DOHH2 (cell line): ENCODE results near the gene DGKD.

Experiments
- H3F3A ChIP-seq: fragments of 200-600 bp; sonication (generic), shearing (Covaris generic); 2 replicates; pipeline ENCODE4 v1.6.0; 2016; ENCODE audit warnings: antibody characterized with exemption, mild to moderate bottlenecking; ENCODE audit not compliant: control insufficient read depth, insufficient read depth
- H3K27ac ChIP-seq: fragments of 200-600 bp; sonication (generic); 2 replicates; pipeline ENCODE4 v1.5.1; 2014; ENCODE audit warnings: low read depth, mild to moderate bottlenecking, low read length, moderate library complexity
- H3K27me3 ChIP-seq: fragments of 200-600 bp; sonication (generic); 2 replicates; pipeline ENCODE4 v1.6.1; 2014; ENCODE audit warnings: mild to moderate bottlenecking, low read length, mixed read lengths; ENCODE audit not compliant: control insufficient read depth
- H3K36me3 ChIP-seq: fragments of 200-600 bp; sonication (generic); 2 replicates; pipeline ENCODE4 v1.6.1; 2014; ENCODE audit warnings: mild to moderate bottlenecking, low read length, moderate library complexity, mixed read lengths; ENCODE audit not compliant: control insufficient read depth
- H3K4me1 ChIP-seq: fragments of 200-600 bp; sonication (generic); 2 replicates; pipeline ENCODE4 v1.6.1; 2014; ENCODE audit warnings: mild to moderate bottlenecking, low read length, mixed read lengths; ENCODE audit not compliant: control insufficient read depth
- H3K4me2 ChIP-seq: fragments of 200-600 bp; sonication (generic); 2 replicates; pipeline ENCODE4 v1.6.0; 2014; ENCODE audit warnings: mild to moderate bottlenecking, low read length, moderate library complexity
- H3K4me3 ChIP-seq: fragments of 200-600 bp; sonication (generic); 2 replicates; pipeline ENCODE4 v1.5.1; 2014; ENCODE audit warnings: mild to moderate bottlenecking, low read length, mixed read lengths
- H3K79me2 ChIP-seq: fragments of 200-600 bp; sonication (generic); 2 replicates; pipeline ENCODE4 v1.6.1; 2014; ENCODE audit warnings: mild to moderate bottlenecking, low read length, mixed read lengths; ENCODE audit not compliant: control insufficient read depth
- H3K9me2 ChIP-seq: fragments of 200-600 bp; sonication (generic); replicated peaks from 2 replicates; pipeline ENCODE4 v1.6.1; 2014; ENCODE audit warnings: mild to moderate bottlenecking, low read length, mixed read lengths; ENCODE audit not compliant: control insufficient read depth
- H3K9me3 ChIP-seq: fragments of 200-600 bp; sonication (generic); 2 replicates; pipeline ENCODE4 v1.6.1; 2014; ENCODE audit warnings: antibody characterized with exemption, low read length, mixed read lengths; ENCODE audit not compliant: control insufficient read depth, insufficient read depth
- H4K20me1 ChIP-seq: fragments of 200-600 bp; sonication (generic); 2 replicates; pipeline ENCODE4 v1.6.0; 2014; ENCODE audit warnings: low read depth, mild to moderate bottlenecking, antibody characterized with exemption, low read length, moderate library complexity; ENCODE audit not compliant: control insufficient read depth, insufficient read depth
- EZH2phosphoT487 ChIP-seq: fragments of 200-600 bp; sonication (generic); IDR thresholded peaks from 2 replicates; pipeline ENCODE4 v1.6.1; 2017; ENCODE audit warnings: borderline replicate concordance, mild to moderate bottlenecking, antibody characterized with exemption, low read length, moderate library complexity, mixed read lengths
- TF ChIP-seq, protein P1 (sequence below): fragments of 200-600 bp; sonication (generic); IDR thresholded peaks from one replicate; pipeline ENCODE4 v1.5.1; 2014; ENCODE audit warnings: antibody characterized with exemption, mild to moderate bottlenecking, low read depth, low read length; ENCODE audit not compliant: poor library complexity, severe bottlenecking

The DGKD gene

DNA sequence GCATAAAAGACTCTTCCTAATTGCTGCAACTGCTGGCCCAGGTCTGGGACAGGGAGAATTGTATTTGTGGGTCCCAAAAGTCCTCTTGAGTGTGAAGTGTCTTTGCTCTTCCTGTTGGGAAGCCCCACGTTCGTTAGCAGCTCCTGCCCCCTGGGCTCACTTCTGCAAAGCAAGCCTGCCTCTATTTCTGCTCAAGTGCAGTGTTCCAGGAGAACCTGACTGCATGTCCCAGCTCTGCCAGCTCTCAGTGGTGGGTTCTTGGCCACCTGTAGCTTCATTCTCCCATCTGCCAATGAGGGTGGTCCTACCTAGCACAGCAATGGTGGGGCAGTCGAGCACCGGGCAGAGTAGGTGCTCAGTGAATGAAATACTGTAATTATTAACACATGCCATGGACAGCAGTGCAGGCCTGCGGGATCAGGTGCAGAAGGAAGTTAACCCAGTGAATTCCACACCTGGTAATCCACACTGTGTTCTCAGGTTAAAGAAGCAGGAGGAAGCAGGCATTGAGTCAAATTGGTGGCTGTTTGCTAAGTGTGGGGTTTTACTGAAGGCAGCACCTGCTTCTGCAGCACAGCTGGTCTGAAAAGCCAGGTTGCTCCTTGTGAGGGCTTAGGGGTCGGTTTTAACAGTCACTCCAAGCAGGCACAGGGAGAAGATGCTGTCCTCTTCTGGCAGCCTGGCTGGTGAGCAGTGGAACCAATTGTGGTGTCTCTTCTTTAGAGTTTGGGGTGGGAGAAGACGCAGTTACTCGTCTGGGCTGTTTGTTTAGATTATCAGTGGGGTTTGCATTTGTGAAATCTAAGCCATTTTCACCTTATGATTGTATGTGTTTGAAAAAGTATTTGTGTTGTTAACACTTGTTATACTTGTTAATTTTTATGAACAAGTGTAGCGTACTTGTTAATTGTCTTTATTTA lies 54.3 kb downstream of the DGKD start:
- TF ChIP-seq, protein P1, sequence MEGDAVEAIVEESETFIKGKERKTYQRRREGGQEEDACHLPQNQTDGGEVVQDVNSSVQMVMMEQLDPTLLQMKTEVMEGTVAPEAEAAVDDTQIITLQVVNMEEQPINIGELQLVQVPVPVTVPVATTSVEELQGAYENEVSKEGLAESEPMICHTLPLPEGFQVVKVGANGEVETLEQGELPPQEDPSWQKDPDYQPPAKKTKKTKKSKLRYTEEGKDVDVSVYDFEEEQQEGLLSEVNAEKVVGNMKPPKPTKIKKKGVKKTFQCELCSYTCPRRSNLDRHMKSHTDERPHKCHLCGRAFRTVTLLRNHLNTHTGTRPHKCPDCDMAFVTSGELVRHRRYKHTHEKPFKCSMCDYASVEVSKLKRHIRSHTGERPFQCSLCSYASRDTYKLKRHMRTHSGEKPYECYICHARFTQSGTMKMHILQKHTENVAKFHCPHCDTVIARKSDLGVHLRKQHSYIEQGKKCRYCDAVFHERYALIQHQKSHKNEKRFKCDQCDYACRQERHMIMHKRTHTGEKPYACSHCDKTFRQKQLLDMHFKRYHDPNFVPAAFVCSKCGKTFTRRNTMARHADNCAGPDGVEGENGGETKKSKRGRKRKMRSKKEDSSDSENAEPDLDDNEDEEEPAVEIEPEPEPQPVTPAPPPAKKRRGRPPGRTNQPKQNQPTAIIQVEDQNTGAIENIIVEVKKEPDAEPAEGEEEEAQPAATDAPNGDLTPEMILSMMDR: no peak
- TF ChIP-seq EZH2phosphoT487: no peak
- Histone ChIP-seq H3K9me3 (peaks cover 15% of the 10 kb centered on the region; the same call in 1 of the 2 replicates), H3K4me3 (no peak overlapping the region), H3K27ac (no peak overlapping the region), H4K20me1 (no peaks in the 10 kb centered on the region), H3K4me2 (no peak overlapping the region), H3K4me1 (no peaks in the 10 kb centered on the region), H3F3A (no peaks in the 10 kb centered on the region), H3K9me2 (no peaks in the 10 kb centered on the region), H3K36me3 (peaks cover 35% of the 10 kb centered on the region), H3K79me2 (peaks cover 25% of the 10 kb centered on the region), H3K27me3 (no peaks in the 10 kb centered on the region)

DNA sequence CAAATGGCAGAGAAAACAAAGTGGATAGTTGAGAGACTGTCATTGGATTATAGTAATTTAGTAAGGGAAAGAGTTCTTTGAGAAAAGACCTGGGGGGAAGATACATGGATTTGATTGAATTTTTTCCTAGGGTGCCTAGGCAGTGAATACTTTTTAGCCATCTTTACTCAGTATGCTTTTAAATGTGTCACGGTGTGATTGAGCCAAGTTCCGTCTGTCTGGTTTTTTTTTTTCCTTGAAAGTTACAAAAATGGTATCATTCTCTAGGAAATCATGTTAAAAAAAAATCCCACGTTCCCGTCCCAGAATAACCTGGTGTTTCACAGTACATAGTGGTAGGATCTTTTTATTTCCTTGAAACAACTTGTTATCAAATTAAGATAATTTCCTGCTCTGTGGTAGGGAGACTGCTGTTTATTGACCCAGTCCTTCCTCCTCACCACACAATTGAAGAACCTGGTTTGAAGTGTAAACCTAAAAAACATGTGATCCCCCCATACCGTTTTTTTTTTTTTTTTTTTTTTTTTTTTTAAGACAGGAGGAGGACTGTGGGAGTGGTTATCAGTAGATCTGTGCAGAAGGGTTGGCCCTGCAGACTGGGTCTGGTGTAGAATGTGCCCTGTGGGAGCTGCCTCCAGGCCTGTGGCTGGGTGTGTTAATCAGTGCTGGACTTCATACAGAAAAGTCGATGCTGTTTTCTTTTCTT lies 55.1 kb downstream of the DGKD start:
- TF ChIP-seq EZH2phosphoT487: no peak
- TF ChIP-seq, protein P1: no peak
- no peak overlapping the region for H3K27ac ChIP-seq
- peaks cover 15% of the 10 kb centered on the region; the same call in 1 of the 2 replicates for H3K9me3 ChIP-seq
- H3K9me2 ChIP-seq: no peaks in the 10 kb centered on the region
- H3K79me2 ChIP-seq: peaks cover 25% of the 10 kb centered on the region
- H3K36me3 ChIP-seq: peaks cover 33% of the 10 kb centered on the region
- H3F3A ChIP-seq: no peaks in the 10 kb centered on the region
- H3K27me3 ChIP-seq: no peaks in the 10 kb centered on the region
- H3K4me1 ChIP-seq: no peaks in the 10 kb centered on the region
- H3K4me2 ChIP-seq: no peak overlapping the region
- no peaks in the 10 kb centered on the region for H4K20me1 ChIP-seq
- H3K4me3 ChIP-seq: no peak overlapping the region

DNA sequence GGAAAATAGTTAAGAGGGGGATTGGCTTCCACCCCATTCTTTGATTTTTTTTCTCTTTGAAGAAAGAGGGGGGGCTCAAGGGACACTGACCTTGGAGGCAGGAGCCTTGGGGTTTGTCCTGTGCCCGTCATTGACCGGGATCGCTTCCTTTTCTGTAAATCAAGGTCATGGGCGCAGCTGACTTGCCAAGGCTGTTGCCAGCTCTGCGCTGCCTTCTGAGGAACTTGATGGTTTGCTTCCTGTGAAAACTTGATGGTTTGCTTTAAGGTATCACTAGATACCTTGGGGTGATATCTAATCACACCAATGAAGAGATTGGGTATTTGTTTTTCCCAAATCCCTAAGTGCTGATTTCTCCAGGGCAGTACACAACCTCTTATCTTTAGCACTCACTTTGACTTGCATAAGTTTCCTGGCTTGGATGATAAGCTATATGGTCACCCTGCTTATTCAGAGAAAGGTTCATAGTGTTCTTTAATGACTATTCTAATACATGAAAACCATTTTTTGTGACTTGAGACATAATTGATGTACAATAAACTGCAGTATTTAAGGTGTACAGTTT lies 56.0 kb downstream of the DGKD start:
- TF ChIP-seq, protein P1: no peak
- no peak for TF ChIP-seq EZH2phosphoT487
- Histone ChIP-seq H3K9me3 (peaks cover 15% of the 10 kb centered on the region; the same call in 1 of the 2 replicates), H3K27ac (no peak overlapping the region), H4K20me1 (no peaks in the 10 kb centered on the region), H3K4me2 (no peak overlapping the region), H3K4me1 (no peaks in the 10 kb centered on the region), H3K79me2 (peaks cover 25% of the 10 kb centered on the region), H3K4me3 (no peak overlapping the region), H3K36me3 (peaks cover 31% of the 10 kb centered on the region), H3K27me3 (no peaks in the 10 kb centered on the region), H3K9me2 (no peaks in the 10 kb centered on the region), H3F3A (no peaks in the 10 kb centered on the region)
